SK-N-SH (cell line): Measurements from ENCODE around the gene ITPRID1.

ENCODE experiments used
- EP300 ChIP-seq, 2 experiments: IDR thresholded peaks; 2 replicates each; pipeline versions ENCODE4 v1.4.0 to v1.6.1; 2012; ENCODE audit warnings: borderline replicate concordance in 1 of 2, low read depth in 1 of 2, low read length in 1 of 2
- EZH2phosphoT487 ChIP-seq: fragments of 200-600 bp; sonication (generic); IDR thresholded peaks from 2 replicates; pipeline ENCODE4 v1.6.1; 2017; ENCODE audit warnings: low read depth, mixed run types, mild to moderate bottlenecking, antibody characterized with exemption, moderate library complexity, borderline replicate concordance
- FOXM1 ChIP-seq: IDR thresholded peaks from 2 replicates; pipeline ENCODE4 v1.4.0; 2012; ENCODE audit warnings: low read depth, mild to moderate bottlenecking
- MEF2A ChIP-seq: IDR thresholded peaks from 2 replicates; pipeline ENCODE4 v1.4.0; 2012; ENCODE audit warnings: low read depth, borderline replicate concordance
- MXI1 ChIP-seq: IDR thresholded peaks from 2 replicates; pipeline ENCODE4 v1.6.1; 2012; ENCODE audit warnings: mild to moderate bottlenecking, low read depth, low read length, improper control_type of control experiment
- POLR2AphosphoS5 ChIP-seq: IDR thresholded peaks from 2 replicates; pipeline ENCODE4 v1.6.1; 2012; ENCODE audit warnings: low read depth, low read length
- RFX5 ChIP-seq: IDR thresholded peaks from 2 replicates; pipeline ENCODE4 v1.6.1; 2012; ENCODE audit warnings: mild to moderate bottlenecking, improper control_type of control experiment, low read length
- SIN3A ChIP-seq: IDR thresholded peaks from 2 replicates; pipeline ENCODE4 v1.6.1; 2012; ENCODE audit warnings: low read depth, mild to moderate bottlenecking, low read length, moderate library complexity, borderline replicate concordance
- TF ChIP-seq, protein P1 (sequence below): fragments of 200-600 bp; sonication (generic); IDR thresholded peaks from 2 replicates; pipeline ENCODE4 v1.6.1; 2017; ENCODE audit warnings: antibody characterized with exemption, mild to moderate bottlenecking, moderate library complexity

DNA sequence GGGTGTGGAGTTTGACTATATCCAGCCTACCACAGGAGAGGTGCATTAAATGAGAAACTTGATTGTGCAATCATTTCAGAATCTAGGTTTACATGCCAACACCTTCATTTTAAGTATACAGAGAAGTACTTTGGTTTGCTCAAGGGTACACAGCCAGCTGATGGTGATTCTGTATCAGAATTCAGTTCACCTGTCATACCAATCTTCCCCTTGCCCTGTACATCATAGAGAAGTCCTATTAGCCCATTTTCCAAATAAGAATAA lies 138.1 kb downstream of the ITPRID1 start:
- TF ChIP-seq, protein P1, sequence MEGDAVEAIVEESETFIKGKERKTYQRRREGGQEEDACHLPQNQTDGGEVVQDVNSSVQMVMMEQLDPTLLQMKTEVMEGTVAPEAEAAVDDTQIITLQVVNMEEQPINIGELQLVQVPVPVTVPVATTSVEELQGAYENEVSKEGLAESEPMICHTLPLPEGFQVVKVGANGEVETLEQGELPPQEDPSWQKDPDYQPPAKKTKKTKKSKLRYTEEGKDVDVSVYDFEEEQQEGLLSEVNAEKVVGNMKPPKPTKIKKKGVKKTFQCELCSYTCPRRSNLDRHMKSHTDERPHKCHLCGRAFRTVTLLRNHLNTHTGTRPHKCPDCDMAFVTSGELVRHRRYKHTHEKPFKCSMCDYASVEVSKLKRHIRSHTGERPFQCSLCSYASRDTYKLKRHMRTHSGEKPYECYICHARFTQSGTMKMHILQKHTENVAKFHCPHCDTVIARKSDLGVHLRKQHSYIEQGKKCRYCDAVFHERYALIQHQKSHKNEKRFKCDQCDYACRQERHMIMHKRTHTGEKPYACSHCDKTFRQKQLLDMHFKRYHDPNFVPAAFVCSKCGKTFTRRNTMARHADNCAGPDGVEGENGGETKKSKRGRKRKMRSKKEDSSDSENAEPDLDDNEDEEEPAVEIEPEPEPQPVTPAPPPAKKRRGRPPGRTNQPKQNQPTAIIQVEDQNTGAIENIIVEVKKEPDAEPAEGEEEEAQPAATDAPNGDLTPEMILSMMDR, result no peak
- TF ChIP-seq MXI1 (no peak), EZH2phosphoT487 (no peak), RFX5 (no peak), EP300 (IDR thresholded peaks at IDR 0.05; ENCODE audit: borderline replicate concordance in 1 of 2, low read depth in 1 of 2, low read length in 1 of 2) (no peak), FOXM1 (no peak), SIN3A (no peak), MEF2A (no peak), POLR2AphosphoS5 (no peak)
